CD14-positive monocyte (primary cell): ENCODE measurements around the gene GRK6. TPM values are rescaled to one million over a fixed set of nuclear protein-coding genes. Genes with fewer than 3 reads are reported as not detected.

ENCODE experiments used
- DNase-seq, 3 donors: peaks; one replicate each; pipeline ENCODE4 v3.0.0-alpha.2; 2011 to 2022
- H2AFZ ChIP-seq: 2 replicates; pipeline ENCODE4 v1.6.0; 2012; ENCODE audit warnings: mild to moderate bottlenecking, low read depth, low read length, inconsistent platforms; ENCODE audit not compliant: insufficient read depth, poor library complexity, severe bottlenecking
- H3K27ac ChIP-seq, 2 donors: 1 replicate in 1 of 2; 2 replicates in 1 of 2; pipeline ENCODE4 v1.5.1; 2012 to 2013; ENCODE audit warnings: low read length in 2 of 2, control low read depth in 1 of 2, inconsistent platforms in 1 of 2, low read depth in 1 of 2, mild to moderate bottlenecking in 1 of 2
- H3K27me3 ChIP-seq, 2 donors: one replicate each; pipeline versions ENCODE4 v1.6.0 to v1.6.1; 2011 to 2013; ENCODE audit warnings: low read length in 2 of 2; ENCODE audit not compliant: control insufficient read depth in 2 of 2, insufficient read depth in 2 of 2
- H3K36me3 ChIP-seq, 2 donors: replicated peaks in 1 of 2; 1 replicate in 1 of 2; 2 replicates in 1 of 2; pipeline versions ENCODE4 v1.5.1 to v1.6.1; 2012 to 2013; ENCODE audit warnings: low read length in 2 of 2, control low read depth in 1 of 2, inconsistent platforms in 1 of 2, mild to moderate bottlenecking in 1 of 2; ENCODE audit not compliant: insufficient read depth in 2 of 2, control insufficient read depth in 1 of 2
- H3K4me1 ChIP-seq, 2 donors: 1 replicate in 1 of 2; 2 replicates in 1 of 2; pipeline versions ENCODE4 v1.5.1 to v1.6.1; 2012 to 2013; ENCODE audit warnings: low read length in 2 of 2, control low read depth in 1 of 2, inconsistent platforms in 1 of 2, mild to moderate bottlenecking in 1 of 2, moderate library complexity in 1 of 2; ENCODE audit not compliant: insufficient read depth in 2 of 2, control insufficient read depth in 1 of 2
- H3K4me2 ChIP-seq: replicated peaks from 2 replicates; pipeline ENCODE3; 2012; ENCODE audit warnings: low read length, moderate library complexity, mild to moderate bottlenecking; ENCODE audit not compliant: poor library complexity, severe bottlenecking; ENCODE audit errors: extremely low read depth
- H3K4me3 ChIP-seq, 3 experiments: fragments of 200-600 bp in 1 of 3; sonication (generic) in 1 of 3; replicated peaks in 1 of 3; 1 replicate in 2 of 3; 2 replicates in 1 of 3; pipeline ENCODE4 v1.5.1; 2011 to 2013; ENCODE audit warnings: low read length in 3 of 3, mild to moderate bottlenecking in 3 of 3, control low read depth in 2 of 3, low read depth in 2 of 3, inconsistent platforms in 1 of 3, moderate library complexity in 1 of 3
- H3K79me2 ChIP-seq: 2 replicates; pipeline ENCODE4 v1.6.0; 2012; ENCODE audit warnings: mild to moderate bottlenecking, control low read depth, inconsistent platforms, low read length, moderate library complexity; ENCODE audit not compliant: insufficient read depth
- H3K9ac ChIP-seq: 2 replicates; pipeline ENCODE4 v1.6.0; 2017; ENCODE audit warnings: low read length, mild to moderate bottlenecking; ENCODE audit not compliant: insufficient read depth, poor library complexity, severe bottlenecking
- H3K9me3 ChIP-seq, 2 donors: replicated peaks in 1 of 2; 1 replicate in 1 of 2; 2 replicates in 1 of 2; pipeline versions ENCODE4 v1.5.1 to v1.6.1; 2012 to 2013; ENCODE audit warnings: low read length in 2 of 2, control low read depth in 1 of 2; ENCODE audit not compliant: control insufficient read depth in 1 of 2, insufficient read depth in 1 of 2
- H4K20me1 ChIP-seq: 2 replicates; pipeline ENCODE4 v1.6.0; 2012; ENCODE audit warnings: mild to moderate bottlenecking, low read length, control low read depth, moderate library complexity; ENCODE audit not compliant: insufficient read depth
- H3K27ac Mint-ChIP-seq, 7 donors: one replicate each; pipeline ENCODE4 v1.8.0; 2020; ENCODE audit warnings: mild to moderate bottlenecking in 7 of 7, mixed read lengths in 7 of 7, moderate library complexity in 6 of 7, inconsistent platforms in 2 of 7
- H3K27me3 Mint-ChIP-seq, 3 donors: one replicate each; pipeline ENCODE4 v1.8.0; 2021 to 2022; ENCODE audit warnings: low read depth in 3 of 3, mild to moderate bottlenecking in 3 of 3, mixed read lengths in 3 of 3, moderate library complexity in 3 of 3, inconsistent platforms in 1 of 3
- H3K36me3 Mint-ChIP-seq, 2 donors: one replicate each; pipeline ENCODE4 v1.8.0; 2020; ENCODE audit warnings: mixed read lengths in 2 of 2, inconsistent platforms in 1 of 2, mild to moderate bottlenecking in 1 of 2
- H3K4me1 Mint-ChIP-seq: one replicate; pipeline ENCODE4 v1.8.0; 2020; ENCODE audit warnings: mild to moderate bottlenecking, mixed read lengths
- H3K4me3 Mint-ChIP-seq, 2 donors: one replicate each; pipeline ENCODE4 v1.8.0; 2020; ENCODE audit warnings: mild to moderate bottlenecking in 2 of 2, mixed read lengths in 2 of 2, moderate library complexity in 1 of 2
- H3K9me3 Mint-ChIP-seq, 7 donors: one replicate each; pipeline ENCODE4 v1.8.0; 2020 to 2022; ENCODE audit warnings: mixed read lengths in 7 of 7, mild to moderate bottlenecking in 6 of 7, moderate library complexity in 6 of 7, inconsistent platforms in 2 of 7
- CTCF ChIP-seq: fragments of 200-600 bp; IDR thresholded peaks from one replicate; pipeline ENCODE4 v1.8.0; 2022; ENCODE audit warnings: antibody characterized with exemption, mild to moderate bottlenecking
- WGBS: methylation state at CpG from one replicate; pipeline ENCODE4 v1.1.5; 2013; ENCODE audit warnings: missing lambda C conversion rate; ENCODE audit not compliant: insufficient coverage; 5-methylcytosine and 5-hydroxymethylcytosine counted together
- intact Hi-C, 2 donors: fragments of 100-400 bp; cut with micrococcal nuclease; formaldehyde crosslinking; loops; one replicate each; pipeline versions ENCODE4 v1.15.0 to v1.15.1; 2023
- polyA plus RNA-seq, 3 donors: library from polyadenylated mRNA; depleted of rRNA in 1 of 3; unstranded in 2 of 3; stranded (reverse) in 1 of 3; fragments of 300-500 nt in 2 of 3; fragments of >200 nt in 1 of 3; fragmentation: Illumina TruSeq in 2 of 3; gene quantifications; 1 replicate in 2 of 3; 2 replicates in 1 of 3; pipeline ENCODE4 v1.2.3, GENCODE V29; 2012 to 2021

Gene GRK6
- polyA plus RNA-seq, 3 donors: 41.6 to 101 (median 63.4) TPM

DNA sequence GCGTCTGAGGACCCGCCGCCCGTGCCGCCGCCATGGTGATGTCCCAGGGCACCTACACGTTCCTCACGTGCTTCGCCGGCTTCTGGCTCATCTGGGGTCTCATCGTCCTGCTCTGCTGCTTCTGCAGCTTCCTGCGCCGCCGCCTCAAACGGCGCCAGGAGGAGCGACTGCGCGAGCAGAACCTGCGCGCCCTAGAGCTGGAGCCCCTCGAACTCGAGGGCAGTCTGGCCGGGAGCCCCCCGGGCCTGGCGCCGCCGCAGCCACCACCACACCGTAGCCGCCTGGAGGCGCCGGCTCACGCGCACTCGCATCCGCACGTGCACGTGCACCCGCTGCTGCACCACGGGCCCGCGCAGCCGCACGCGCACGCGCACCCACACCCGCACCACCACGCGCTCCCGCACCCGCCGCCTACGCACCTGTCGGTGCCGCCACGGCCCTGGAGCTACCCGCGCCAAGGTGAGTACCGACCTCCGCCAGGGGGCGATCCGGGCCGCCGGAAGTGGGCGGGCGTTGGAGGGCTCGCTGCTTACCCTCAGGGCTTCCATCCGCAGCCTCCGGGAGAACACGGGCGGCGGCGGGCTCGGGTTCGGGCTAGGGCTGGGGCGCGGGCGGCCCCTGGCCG, 28.7 kb downstream of the GRK6 start:
- Mint-ChIP-seq H3K27ac (peak overlapping the region in 3 of 7 donors; percentile 63 to 87 (median 65)), H3K27me3 (peaks cover 32 to 47% (median 36%) of the 10 kb centered on the region in 3 donors), H3K36me3 (peaks cover 0 to 7% of the 10 kb centered on the region in 2 donors), H3K9me3 (peaks cover 0 to 9% (median 0%) of the 10 kb centered on the region in 7 donors), H3K4me1 (peaks cover 25% of the 10 kb centered on the region), H3K4me3 (peak overlapping the region; percentile 78 to 84)
- Histone ChIP-seq H3K4me3 (peak overlapping the region; percentile 35 to 77 (median 38)), H3K27me3 (peaks cover 0 to 30% of the 10 kb centered on the region in 2 donors), H3K79me2 (no peaks in the 10 kb centered on the region), H3K4me1 (peaks cover 36 to 43% of the 10 kb centered on the region in 2 donors), H4K20me1 (peaks cover 9% of the 10 kb centered on the region), H3K27ac (peak overlapping the region in 1 of 2 donors; percentile 34), H2AFZ (peak overlapping the region; percentile 61), H3K36me3 (no peaks in the 10 kb centered on the region), H3K4me2 (peak overlapping the region; percentile 86), H3K9ac (peak overlapping the region; percentile 69), H3K9me3 (no peaks in the 10 kb centered on the region)
- peak; percentile 45 for TF ChIP-seq CTCF
- intact Hi-C loops: loop anchor here (1.0 to 5.0 kb wide), 6 partner anchors 26 to 148 kb away; partner anchors contain the start of genes GRK6 (in 1 of the 2) and PDLIM7 (in 1 of the 2)
- under 1% methylated on average over 80 of the region's 80 CpGs for WGBS
- DNase-seq: peak; percentile 43 to 64 (median 47)

DNA sequence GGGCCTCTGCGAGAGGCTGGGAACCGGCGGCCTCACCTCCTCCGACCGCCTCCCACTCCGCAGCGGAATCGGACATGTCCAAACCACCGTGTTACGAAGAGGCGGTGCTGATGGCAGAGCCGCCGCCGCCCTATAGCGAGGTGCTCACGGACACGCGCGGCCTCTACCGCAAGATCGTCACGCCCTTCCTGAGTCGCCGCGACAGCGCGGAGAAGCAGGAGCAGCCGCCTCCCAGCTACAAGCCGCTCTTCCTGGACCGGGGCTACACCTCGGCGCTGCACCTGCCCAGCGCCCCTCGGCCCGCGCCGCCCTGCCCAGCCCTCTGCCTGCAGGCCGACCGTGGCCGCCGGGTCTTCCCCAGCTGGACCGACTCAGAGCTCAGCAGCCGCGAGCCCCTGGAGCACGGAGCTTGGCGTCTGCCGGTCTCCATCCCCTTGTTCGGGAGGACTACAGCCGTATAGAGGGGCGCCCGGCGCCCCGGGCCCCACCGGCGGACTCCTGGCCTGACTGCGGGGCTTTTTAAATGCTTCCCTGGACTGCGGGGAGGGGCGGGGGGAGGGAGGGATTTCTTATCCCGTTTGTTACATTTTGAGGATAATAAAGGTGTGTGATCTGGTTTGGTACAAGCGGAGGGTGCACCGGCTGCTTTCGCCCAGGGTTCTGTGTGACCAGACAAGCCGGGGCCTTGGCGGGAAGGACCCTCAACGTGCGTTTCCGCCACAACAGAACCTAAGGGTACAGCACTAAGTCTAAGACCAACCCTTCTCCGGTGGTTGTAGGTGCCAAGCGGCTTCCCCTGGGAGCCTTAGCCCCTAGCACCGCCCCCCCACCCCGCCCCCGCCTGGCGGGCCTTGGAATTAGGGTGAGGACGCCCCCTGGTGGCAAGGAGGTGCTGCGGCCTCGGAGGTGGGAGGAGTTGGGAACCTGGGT, 29.4 kb downstream of the GRK6 start:
- peak; percentile 99 for TF ChIP-seq CTCF
- H3K4me3 ChIP-seq: peak overlapping the region; percentile 35 to 77 (median 38)
- WGBS: under 1% methylated on average over 64 of the region's 76 CpGs
- peak overlapping the region in 1 of 2 donors; percentile 34 for H3K27ac ChIP-seq
- peaks cover 0 to 9% (median 0%) of the 10 kb centered on the region in 7 donors for H3K9me3 Mint-ChIP-seq
- H3K36me3 ChIP-seq: no peaks in the 10 kb centered on the region
- DNase-seq: peak; percentile 81 to 92 (median 91)
- no peaks in the 10 kb centered on the region for H3K79me2 ChIP-seq
- H3K4me1 Mint-ChIP-seq: peaks cover 25% of the 10 kb centered on the region
- peak overlapping the region; percentile 69 to 88 (median 83) for H3K27ac Mint-ChIP-seq
- no peaks in the 10 kb centered on the region for H3K9me3 ChIP-seq
- H4K20me1 ChIP-seq: peaks cover 9% of the 10 kb centered on the region
- H3K36me3 Mint-ChIP-seq: peaks cover 0 to 5% of the 10 kb centered on the region in 2 donors
- peaks cover 36 to 43% of the 10 kb centered on the region in 2 donors for H3K4me1 ChIP-seq
- peak overlapping the region; percentile 69 for H3K9ac ChIP-seq
- intact Hi-C loops: loop anchor here (1.0 to 5.0 kb wide), 7 partner anchors 27 to 149 kb away; partner anchors contain the start of genes GRK6 (in 1 of the 2) and PDLIM7 (in 1 of the 2)
- H3K4me3 Mint-ChIP-seq: peak overlapping the region; percentile 78 to 84
- H3K4me2 ChIP-seq: peak overlapping the region; percentile 86
- peaks cover 0 to 24% of the 10 kb centered on the region in 2 donors for H3K27me3 ChIP-seq
- H3K27me3 Mint-ChIP-seq: peaks cover 25 to 39% (median 30%) of the 10 kb centered on the region in 3 donors
- peak overlapping the region; percentile 61 for H2AFZ ChIP-seq
